GM21529 (cell line): ENCODE results near the gene GLYAT.

Experiments
- ATAC-seq: cut with Tn5 transposase; IDR thresholded peaks from one replicate; pipeline ENCODE4 v1.9.1; 2021; ENCODE audit not compliant: unreplicated experiment

Gene GLYAT

GRCh38 chr11:58731819-58732218 is at the start of gene GLYAT:
Gene GLYAT (minus strand): TSS chr11:58731943. CDS start chr11:58724496, 7,447 bp downstream.
- no peak for ATAC-seq

GRCh38 chr11:58781345-58781744 is 49.6 kb upstream of the GLYAT start:
- no peak for ATAC-seq

- ATAC-seq = no peak
Measured at GRCh38 chr11:58780578-58780977, 48.8 kb upstream of the GLYAT start.

GRCh38 chr11:58776891-58777710 is 45.4 kb upstream of the GLYAT start:
- ATAC-seq = no peak

- ATAC-seq = no peak
Measured at GRCh38 chr11:58775066-58775708, 43.4 kb upstream of the GLYAT start.

- ATAC-seq = no peak
Measured at GRCh38 chr11:58774164-58774593, 42.4 kb upstream of the GLYAT start.

GRCh38 chr11:58773337-58773736 is 41.6 kb upstream of the GLYAT start:
- ATAC-seq = no peak

- ATAC-seq = no peak
Measured at GRCh38 chr11:58772329-58773285, 40.9 kb upstream of the GLYAT start.

GRCh38 chr11:58771458-58771855 is 39.7 kb upstream of the GLYAT start:
- no peak for ATAC-seq

- ATAC-seq = no peak
Measured at GRCh38 chr11:58770627-58771457, 39.1 kb upstream of the GLYAT start.

GRCh38 chr11:58770166-58770565 is 38.4 kb upstream of the GLYAT start:
- ATAC-seq = no peak

GRCh38 chr11:58769308-58769707 is 37.6 kb upstream of the GLYAT start:
- no peak for ATAC-seq

GRCh38 chr11:58768137-58768536 is 36.4 kb upstream of the GLYAT start:
- no peak for ATAC-seq

GRCh38 chr11:58765078-58765477 is 33.3 kb upstream of the GLYAT start:
- ATAC-seq = no peak

- ATAC-seq = no peak
Measured at GRCh38 chr11:58763120-58763490, 31.4 kb upstream of the GLYAT start.

GRCh38 chr11:58762284-58763119 is 30.8 kb upstream of the GLYAT start:
- no peak for ATAC-seq

GRCh38 chr11:58757439-58757838 is 25.7 kb upstream of the GLYAT start:
- ATAC-seq = no peak

GRCh38 chr11:58745705-58746364 is 14.1 kb upstream of the GLYAT start:
- ATAC-seq = no peak
